HL-60 (cell line): ENCODE data around the gene RTP3.

Experiments used
- DNase-seq, 2 experiments: peaks; one replicate each; pipeline ENCODE4 v3.0.0-alpha.2; 2010 to 2020; ENCODE audit warnings: low read depth in 1 of 2, low spot score in 1 of 2
- H3K27ac ChIP-seq: fragments of 250-450 bp; sonication (Bioruptor Pico); replicated peaks from 2 replicates; pipeline ENCODE4 v1.5.1; 2020; ENCODE audit warnings: mild to moderate bottlenecking, moderate library complexity
- H3K27me3 ChIP-seq: fragments of 250-450 bp; sonication (Bioruptor Pico); 2 replicates; pipeline ENCODE4 v1.5.1; 2021; ENCODE audit warnings: mild to moderate bottlenecking, moderate library complexity; ENCODE audit not compliant: insufficient read depth, poor library complexity, severe bottlenecking
- H3K4me3 ChIP-seq: replicated peaks from 2 replicates; pipeline ENCODE4 v1.5.1; 2011; ENCODE audit warnings: mild to moderate bottlenecking, control low read depth, low read length; ENCODE audit not compliant: insufficient read depth
- GABPA ChIP-seq: IDR thresholded peaks from 2 replicates; pipeline ENCODE4 v1.6.1; 2012; ENCODE audit warnings: low read depth
- POLR2AphosphoS5 ChIP-seq: IDR thresholded peaks from 2 replicates; pipeline ENCODE4 v1.6.1; 2012; ENCODE audit warnings: low read depth
- SPI1 ChIP-seq: IDR thresholded peaks from 2 replicates; pipeline ENCODE4 v1.6.1; 2012; ENCODE audit warnings: low read depth, mild to moderate bottlenecking, borderline replicate concordance
- TF ChIP-seq, protein P1 (sequence below): IDR thresholded peaks from 2 replicates; pipeline ENCODE4 v1.6.1; 2012; ENCODE audit warnings: low read depth; ENCODE audit not compliant: insufficient replicate concordance
- TF ChIP-seq, protein P2 (sequence below): IDR thresholded peaks from one replicate; pipeline ENCODE4 v1.5.1; 2011; ENCODE audit warnings: low read length, control low read depth, inconsistent platforms; ENCODE audit not compliant: insufficient read depth

Gene RTP3

DNA sequence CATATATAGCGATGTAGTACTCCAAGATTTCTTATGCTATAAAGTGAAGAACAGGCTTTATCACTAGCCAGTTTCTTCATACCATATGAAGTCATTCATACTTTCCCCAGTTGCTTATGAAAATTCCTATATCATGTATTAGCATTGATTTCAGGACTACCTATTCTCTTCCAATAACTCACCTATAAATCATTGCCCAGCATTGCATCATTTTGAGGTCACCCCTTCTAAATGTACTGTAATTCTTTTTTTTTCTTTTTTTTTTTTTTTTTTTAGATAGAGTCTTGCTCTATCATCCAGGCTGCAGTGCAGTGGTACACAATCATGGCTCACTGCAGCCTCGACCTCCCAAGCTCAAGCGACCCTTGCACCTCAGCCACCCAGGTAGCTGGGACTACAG is 27.1 kb downstream of the RTP3 start:
- H3K27me3 ChIP-seq, result no peaks in the 10 kb centered on the region
- H3K4me3 ChIP-seq, result no peak overlapping the region
- H3K27ac ChIP-seq, result no peak overlapping the region
- no peak for DNase-seq
- no peak for TF ChIP-seq POLR2AphosphoS5
- TF ChIP-seq, protein P1, sequence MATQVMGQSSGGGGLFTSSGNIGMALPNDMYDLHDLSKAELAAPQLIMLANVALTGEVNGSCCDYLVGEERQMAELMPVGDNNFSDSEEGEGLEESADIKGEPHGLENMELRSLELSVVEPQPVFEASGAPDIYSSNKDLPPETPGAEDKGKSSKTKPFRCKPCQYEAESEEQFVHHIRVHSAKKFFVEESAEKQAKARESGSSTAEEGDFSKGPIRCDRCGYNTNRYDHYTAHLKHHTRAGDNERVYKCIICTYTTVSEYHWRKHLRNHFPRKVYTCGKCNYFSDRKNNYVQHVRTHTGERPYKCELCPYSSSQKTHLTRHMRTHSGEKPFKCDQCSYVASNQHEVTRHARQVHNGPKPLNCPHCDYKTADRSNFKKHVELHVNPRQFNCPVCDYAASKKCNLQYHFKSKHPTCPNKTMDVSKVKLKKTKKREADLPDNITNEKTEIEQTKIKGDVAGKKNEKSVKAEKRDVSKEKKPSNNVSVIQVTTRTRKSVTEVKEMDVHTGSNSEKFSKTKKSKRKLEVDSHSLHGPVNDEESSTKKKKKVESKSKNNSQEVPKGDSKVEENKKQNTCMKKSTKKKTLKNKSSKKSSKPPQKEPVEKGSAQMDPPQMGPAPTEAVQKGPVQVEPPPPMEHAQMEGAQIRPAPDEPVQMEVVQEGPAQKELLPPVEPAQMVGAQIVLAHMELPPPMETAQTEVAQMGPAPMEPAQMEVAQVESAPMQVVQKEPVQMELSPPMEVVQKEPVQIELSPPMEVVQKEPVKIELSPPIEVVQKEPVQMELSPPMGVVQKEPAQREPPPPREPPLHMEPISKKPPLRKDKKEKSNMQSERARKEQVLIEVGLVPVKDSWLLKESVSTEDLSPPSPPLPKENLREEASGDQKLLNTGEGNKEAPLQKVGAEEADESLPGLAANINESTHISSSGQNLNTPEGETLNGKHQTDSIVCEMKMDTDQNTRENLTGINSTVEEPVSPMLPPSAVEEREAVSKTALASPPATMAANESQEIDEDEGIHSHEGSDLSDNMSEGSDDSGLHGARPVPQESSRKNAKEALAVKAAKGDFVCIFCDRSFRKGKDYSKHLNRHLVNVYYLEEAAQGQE, result no peak
- TF ChIP-seq, protein P2, sequence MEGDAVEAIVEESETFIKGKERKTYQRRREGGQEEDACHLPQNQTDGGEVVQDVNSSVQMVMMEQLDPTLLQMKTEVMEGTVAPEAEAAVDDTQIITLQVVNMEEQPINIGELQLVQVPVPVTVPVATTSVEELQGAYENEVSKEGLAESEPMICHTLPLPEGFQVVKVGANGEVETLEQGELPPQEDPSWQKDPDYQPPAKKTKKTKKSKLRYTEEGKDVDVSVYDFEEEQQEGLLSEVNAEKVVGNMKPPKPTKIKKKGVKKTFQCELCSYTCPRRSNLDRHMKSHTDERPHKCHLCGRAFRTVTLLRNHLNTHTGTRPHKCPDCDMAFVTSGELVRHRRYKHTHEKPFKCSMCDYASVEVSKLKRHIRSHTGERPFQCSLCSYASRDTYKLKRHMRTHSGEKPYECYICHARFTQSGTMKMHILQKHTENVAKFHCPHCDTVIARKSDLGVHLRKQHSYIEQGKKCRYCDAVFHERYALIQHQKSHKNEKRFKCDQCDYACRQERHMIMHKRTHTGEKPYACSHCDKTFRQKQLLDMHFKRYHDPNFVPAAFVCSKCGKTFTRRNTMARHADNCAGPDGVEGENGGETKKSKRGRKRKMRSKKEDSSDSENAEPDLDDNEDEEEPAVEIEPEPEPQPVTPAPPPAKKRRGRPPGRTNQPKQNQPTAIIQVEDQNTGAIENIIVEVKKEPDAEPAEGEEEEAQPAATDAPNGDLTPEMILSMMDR, result no peak
- no peak for TF ChIP-seq SPI1
- TF ChIP-seq GABPA, result no peak

DNA sequence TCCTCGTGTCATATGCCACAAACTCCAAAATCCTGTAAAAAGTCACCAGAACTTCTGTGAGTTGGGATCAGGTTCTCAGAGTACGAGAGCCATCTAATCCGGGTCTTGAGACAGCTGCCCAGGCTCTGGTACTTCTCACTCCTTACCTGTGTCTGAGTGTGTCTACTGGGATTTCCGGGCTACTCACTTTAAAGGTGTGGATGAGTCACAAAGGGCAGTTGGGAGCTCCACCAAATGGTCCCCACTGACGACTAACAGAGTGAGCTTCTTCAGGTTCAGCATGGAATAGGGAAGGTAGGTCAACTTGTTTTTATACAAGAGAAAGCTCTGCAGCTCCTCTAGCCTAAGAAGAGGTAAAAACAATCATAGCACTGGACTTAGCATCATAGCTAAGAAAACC is 29.5 kb downstream of the RTP3 start:
- no peak overlapping the region for H3K4me3 ChIP-seq
- no peak overlapping the region for H3K27ac ChIP-seq
- TF ChIP-seq, protein P2, result no peak
- TF ChIP-seq GABPA, result no peak
- TF ChIP-seq, protein P1, result no peak
- TF ChIP-seq SPI1, result no peak
- TF ChIP-seq POLR2AphosphoS5, result no peak
- H3K27me3 ChIP-seq, result no peaks in the 10 kb centered on the region
- DNase-seq, result no peak

DNA sequence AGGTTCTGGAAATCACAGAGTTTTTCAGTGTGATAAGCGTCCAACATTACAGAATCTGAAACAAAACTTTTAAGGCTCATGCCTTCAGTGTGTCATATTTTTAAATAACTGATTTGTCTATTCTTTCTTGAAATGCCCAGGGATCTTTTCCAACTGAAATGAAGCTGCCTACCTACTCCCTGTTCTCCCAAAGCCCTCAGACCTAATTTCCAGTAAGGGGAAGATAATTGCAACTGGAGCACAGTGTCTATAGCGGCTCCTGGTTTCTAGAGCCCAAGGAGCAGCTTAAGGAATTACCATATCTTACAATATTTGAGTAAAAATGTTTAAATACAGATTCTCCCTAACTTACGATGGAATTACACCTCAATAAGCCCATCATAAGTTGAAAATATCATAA is 35.3 kb downstream of the RTP3 start:
- no peaks in the 10 kb centered on the region for H3K27me3 ChIP-seq
- DNase-seq, result no peak
- no peak for TF ChIP-seq GABPA
- TF ChIP-seq, protein P1, result no peak
- TF ChIP-seq SPI1, result no peak
- TF ChIP-seq POLR2AphosphoS5, result no peak
- TF ChIP-seq, protein P2, result no peak
- H3K4me3 ChIP-seq, result no peak overlapping the region
- H3K27ac ChIP-seq, result no peak overlapping the region
